A673 (cell line): ENCODE measurements around the gene GFOD2. TPM values are rescaled to one million over a fixed set of nuclear protein-coding genes. Genes with fewer than 3 reads are reported as not detected.

Experiments used
- BruUV-seq: library from RNA; stranded (reverse); fragments of 400-500 nt; replicated peaks from 2 replicates; lab custom pipeline; 2021; lab: Mats Ljungman, UMichigan
- CTCF ChIA-PET: fragments of 300-600 bp; sonication (Branson Sonifier 250); formaldehyde crosslinking; loops from one replicate; lab custom pipeline; 2022; ENCODE audit warnings: antibody characterized with exemption; lab: Charles Lee
- POLR2A ChIA-PET: fragments of 300-600 bp; sonication (Branson Sonifier 250); formaldehyde crosslinking; loops from one replicate; lab custom pipeline; 2022; ENCODE audit warnings: antibody characterized with exemption; ENCODE audit not compliant: low non-redundant PET; lab: Charles Lee
- DNase-seq: peaks from one replicate; pipeline ENCODE4 v3.0.0-alpha.2; 2015; ENCODE audit warnings: low spot score
- H3K27ac ChIP-seq: fragments of 200-600 bp; sonication (generic); 2 replicates; pipeline ENCODE4 v1.5.1; 2016; ENCODE audit warnings: mixed run types, low read depth, mild to moderate bottlenecking, mixed read lengths, antibody characterized with exemption, low read length; ENCODE audit not compliant: poor library complexity, severe bottlenecking
- H3K27me3 ChIP-seq: fragments of 200-600 bp; sonication (generic); replicated peaks from 2 replicates; pipeline ENCODE4 v1.6.1; 2017; ENCODE audit warnings: mixed run types, low read depth, mild to moderate bottlenecking, mixed read lengths, antibody characterized with exemption, low read length; ENCODE audit not compliant: insufficient read depth, poor library complexity
- H3K36me3 ChIP-seq: fragments of 200-600 bp; sonication (generic); 2 replicates; pipeline ENCODE4 v1.6.1; 2016; ENCODE audit warnings: mixed run types, mild to moderate bottlenecking, mixed read lengths, antibody characterized with exemption, low read length; ENCODE audit not compliant: insufficient read depth, poor library complexity, severe bottlenecking
- H3K4me1 ChIP-seq: fragments of 200-600 bp; sonication (generic); 2 replicates; pipeline ENCODE4 v1.6.1; 2017; ENCODE audit warnings: mixed run types, mild to moderate bottlenecking, mixed read lengths, antibody characterized with exemption, low read length; ENCODE audit not compliant: insufficient read depth, poor library complexity, severe bottlenecking
- H3K4me3 ChIP-seq: fragments of 200-600 bp; sonication (generic); 2 replicates; pipeline ENCODE4 v1.5.1; 2016; ENCODE audit warnings: low read depth, mixed run types, mild to moderate bottlenecking, mixed read lengths, low read length; ENCODE audit not compliant: poor library complexity, severe bottlenecking
- H3K9me3 ChIP-seq: fragments of 200-600 bp; sonication (generic); 2 replicates; pipeline ENCODE4 v1.6.1; 2016; ENCODE audit warnings: mixed run types, low read depth, mild to moderate bottlenecking, mixed read lengths, antibody characterized with exemption, low read length; ENCODE audit not compliant: poor library complexity, severe bottlenecking
- EZH2 ChIP-seq: fragments of 200-600 bp; sonication (generic); IDR thresholded peaks from 2 replicates; pipeline ENCODE4 v1.6.1; 2017; ENCODE audit warnings: borderline replicate concordance, low read depth, mild to moderate bottlenecking, mixed read lengths, antibody characterized with exemption, low read length; ENCODE audit not compliant: poor library complexity, severe bottlenecking
- intact Hi-C: fragments of 100-400 bp; cut with micrococcal nuclease; formaldehyde crosslinking; loops from one replicate; pipeline ENCODE4 v1.10.0; 2022; ENCODE audit not compliant: unreplicated experiment
- total RNA-seq: library from RNA; stranded (reverse); gene quantifications from 2 replicates; pipeline ENCODE4 v1.2.3, GENCODE V29; 2021
- TF ChIP-seq, protein P1 (sequence below): fragments of 300-800, 200-600 bp; sonication (generic); conservative IDR thresholded peaks from 2 replicates; pipeline ENCODE4 v1.5.1; 2017; ENCODE audit warnings: low read depth, mild to moderate bottlenecking, antibody characterized with exemption, low read length, moderate library complexity, mixed read lengths

The GFOD2 gene
- total RNA-seq, 1 experiment from 2014 or later = 22.6 TPM

- Histone ChIP-seq H3K9me3 (no peaks in the 10 kb centered on the region), H3K27ac (no peak overlapping the region), H3K4me3 (no peak overlapping the region), H3K4me1 (peaks cover 11% of the 10 kb centered on the region), H3K27me3 (no peaks in the 10 kb centered on the region), H3K36me3 (peaks cover 6% of the 10 kb centered on the region)
- POLR2A ChIA-PET = no interaction called here
- no TSS peak for BruUV-seq
- CTCF ChIA-PET = interaction anchor here (0.7 kb wide), 1 partner anchor 170 kb away, joined by 5 read pairs; no protein-coding TSS in a partner anchor
- TF ChIP-seq, protein P1, sequence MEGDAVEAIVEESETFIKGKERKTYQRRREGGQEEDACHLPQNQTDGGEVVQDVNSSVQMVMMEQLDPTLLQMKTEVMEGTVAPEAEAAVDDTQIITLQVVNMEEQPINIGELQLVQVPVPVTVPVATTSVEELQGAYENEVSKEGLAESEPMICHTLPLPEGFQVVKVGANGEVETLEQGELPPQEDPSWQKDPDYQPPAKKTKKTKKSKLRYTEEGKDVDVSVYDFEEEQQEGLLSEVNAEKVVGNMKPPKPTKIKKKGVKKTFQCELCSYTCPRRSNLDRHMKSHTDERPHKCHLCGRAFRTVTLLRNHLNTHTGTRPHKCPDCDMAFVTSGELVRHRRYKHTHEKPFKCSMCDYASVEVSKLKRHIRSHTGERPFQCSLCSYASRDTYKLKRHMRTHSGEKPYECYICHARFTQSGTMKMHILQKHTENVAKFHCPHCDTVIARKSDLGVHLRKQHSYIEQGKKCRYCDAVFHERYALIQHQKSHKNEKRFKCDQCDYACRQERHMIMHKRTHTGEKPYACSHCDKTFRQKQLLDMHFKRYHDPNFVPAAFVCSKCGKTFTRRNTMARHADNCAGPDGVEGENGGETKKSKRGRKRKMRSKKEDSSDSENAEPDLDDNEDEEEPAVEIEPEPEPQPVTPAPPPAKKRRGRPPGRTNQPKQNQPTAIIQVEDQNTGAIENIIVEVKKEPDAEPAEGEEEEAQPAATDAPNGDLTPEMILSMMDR = no peak
- no peak for TF ChIP-seq EZH2
- intact Hi-C loops = no loop called here
- DNase-seq = no peak
Observed at GRCh38 chr16:67678354-67679023, 40.6 kb downstream of the GFOD2 start.

DNA sequence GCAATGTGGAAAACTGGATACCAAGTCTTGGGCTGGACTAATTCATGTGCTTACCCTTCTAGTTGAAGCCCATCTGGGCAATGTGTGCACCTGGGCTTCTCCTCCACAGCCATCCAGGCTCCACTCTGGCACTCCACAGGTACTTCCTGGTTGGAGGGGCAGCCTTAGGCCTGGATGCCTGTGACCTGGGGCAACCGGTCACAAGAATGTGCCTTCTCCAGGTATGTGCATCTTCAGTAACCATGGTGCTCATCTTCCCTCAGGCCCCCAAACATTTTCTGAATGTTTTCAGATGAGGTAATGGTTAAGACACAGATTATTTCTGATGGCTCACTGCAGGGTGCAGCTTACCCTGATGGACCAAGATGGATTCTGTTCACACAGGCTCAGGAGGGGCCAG lies 41.4 kb downstream of the GFOD2 start:
- no peaks in the 10 kb centered on the region for H3K27me3 ChIP-seq
- no peak overlapping the region for H3K27ac ChIP-seq
- H3K4me1 ChIP-seq = peaks cover 19% of the 10 kb centered on the region
- no TSS peak for BruUV-seq
- H3K4me3 ChIP-seq = no peak overlapping the region
- intact Hi-C loops = no loop called here
- no peak for DNase-seq
- POLR2A ChIA-PET = no interaction called here
- CTCF ChIA-PET = interaction anchor here (0.7 kb wide), 1 partner anchor 171 kb away, joined by 5 read pairs; no protein-coding TSS in a partner anchor
- H3K36me3 ChIP-seq = peaks cover 1% of the 10 kb centered on the region
- no peak for TF ChIP-seq EZH2
- TF ChIP-seq, protein P1 = no peak
- no peaks in the 10 kb centered on the region for H3K9me3 ChIP-seq

- no peak overlapping the region for H3K4me3 ChIP-seq
- no peaks in the 10 kb centered on the region for H3K9me3 ChIP-seq
- H3K27me3 ChIP-seq = no peaks in the 10 kb centered on the region
- ChIA-PET POLR2A (no interaction called here), CTCF (no interaction called here)
- TF ChIP-seq, protein P1 = no peak
- TF ChIP-seq EZH2 = no peak
- no peaks in the 10 kb centered on the region for H3K36me3 ChIP-seq
- intact Hi-C loops = no loop called here
- H3K27ac ChIP-seq = no peak overlapping the region
- BruUV-seq = no TSS peak
- DNase-seq = no peak
- peaks cover 19% of the 10 kb centered on the region for H3K4me1 ChIP-seq
Observed at GRCh38 chr16:67676939-67677338, 42.2 kb downstream of the GFOD2 start.
